Activated CD4-positive, alpha-beta T cell treated with anti-CD3 and anti-CD28 coated beads for 24 hours (primary cell): Measurements from ENCODE around the gene POMT2.

Experiments
- DNase-seq, 2 donors: peaks; one replicate each; pipeline ENCODE4 v3.0.0-alpha.2; 2020; ENCODE audit warnings: low read depth in 2 of 2

POMT2 gene

DNA sequence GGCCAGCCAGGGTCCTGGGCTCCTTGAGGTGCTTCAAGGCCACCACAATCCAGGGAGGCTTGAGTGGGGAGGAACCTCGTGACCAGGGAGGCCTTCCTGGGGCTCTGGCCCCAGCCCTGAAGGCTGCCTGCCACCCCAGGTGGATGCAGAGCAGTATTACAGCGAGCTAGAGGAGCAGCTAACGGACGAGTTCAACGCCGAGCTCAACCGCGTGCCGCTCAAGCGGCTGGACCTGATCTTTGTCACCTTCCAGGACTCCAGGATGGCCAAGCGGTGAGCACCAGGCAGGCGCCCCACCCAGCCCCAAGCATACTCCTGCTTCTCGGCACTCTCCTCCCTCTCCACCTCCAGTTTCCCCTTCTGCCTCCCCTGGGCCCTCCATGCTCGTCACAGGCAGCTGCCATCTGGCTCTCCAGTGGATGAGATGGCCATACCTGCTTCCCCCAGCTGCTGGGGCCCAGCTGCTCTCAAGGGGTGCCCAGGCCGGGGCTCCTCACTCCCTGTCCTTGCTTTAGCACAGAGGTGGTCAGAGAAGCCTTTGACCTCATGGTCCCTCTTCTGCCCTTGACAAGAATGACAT is 80.3 kb downstream of the POMT2 start:
- DNase-seq, result no peak

GRCh38 chr14:77239412-77239811 is 81.3 kb downstream of the POMT2 start:
- no peak for DNase-seq

DNA sequence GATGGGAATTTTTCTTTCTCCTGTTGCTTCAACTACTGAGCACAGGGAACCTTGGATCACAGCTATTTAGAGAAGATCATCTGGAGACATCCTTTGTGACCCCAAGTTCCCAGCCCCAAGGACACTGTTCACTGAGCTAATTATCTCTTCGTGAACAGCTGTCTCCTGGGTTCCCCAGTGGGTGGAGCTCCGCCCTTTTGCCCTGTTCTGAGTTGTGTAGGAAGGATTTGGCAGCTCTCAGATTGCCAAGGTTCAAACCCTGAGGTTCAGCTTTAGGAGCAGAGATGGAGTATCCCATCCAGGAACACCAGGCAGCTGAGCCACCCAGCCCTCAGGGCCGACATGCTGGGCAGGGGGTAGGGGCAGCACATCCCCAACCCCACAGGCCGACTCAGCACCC is 81.7 kb downstream of the POMT2 start:
- DNase-seq, result no peak

GRCh38 chr14:77238356-77238755 is 82.3 kb downstream of the POMT2 start:
- no peak for DNase-seq

DNA sequence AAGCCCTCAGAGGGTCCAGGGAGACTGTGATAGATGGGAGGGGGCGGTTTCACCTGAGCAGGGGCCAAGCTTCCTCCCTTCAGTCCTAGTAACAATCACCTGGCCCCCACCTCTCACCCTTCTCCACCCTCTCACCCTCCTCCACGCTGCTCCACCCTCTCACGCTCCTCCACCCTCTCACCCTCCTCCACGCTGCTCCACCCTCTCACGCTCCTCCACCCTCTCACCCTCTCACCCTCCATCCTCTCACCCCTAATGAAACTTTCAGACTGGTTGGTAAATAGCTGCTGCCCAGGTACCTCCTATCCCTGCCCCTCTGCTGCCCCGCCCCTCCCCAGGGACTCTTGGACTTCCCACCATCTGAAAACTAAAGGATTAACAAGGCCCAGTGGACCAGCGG is 83.9 kb downstream of the POMT2 start:
- DNase-seq, result no peak

DNA sequence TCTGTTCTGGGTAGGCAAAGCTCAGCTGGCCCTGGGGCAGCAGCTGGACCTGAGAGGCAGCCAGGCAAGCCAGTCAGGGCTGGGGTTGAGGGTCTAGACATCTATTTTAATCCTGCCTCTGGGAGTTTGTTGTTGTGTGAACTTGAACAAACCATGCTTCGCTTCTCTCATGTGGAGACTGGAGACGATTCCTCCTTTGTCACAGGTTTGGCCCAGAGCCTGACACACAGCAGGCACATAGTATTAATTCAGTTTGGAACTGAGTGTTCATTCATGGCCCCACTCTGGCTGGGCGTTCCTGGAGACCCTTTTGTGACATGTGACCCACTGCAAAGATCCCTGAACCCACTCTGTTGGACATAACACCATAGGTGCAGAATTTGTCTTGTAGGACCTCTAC is 89.0 kb downstream of the POMT2 start:
- no peak for DNase-seq

DNA sequence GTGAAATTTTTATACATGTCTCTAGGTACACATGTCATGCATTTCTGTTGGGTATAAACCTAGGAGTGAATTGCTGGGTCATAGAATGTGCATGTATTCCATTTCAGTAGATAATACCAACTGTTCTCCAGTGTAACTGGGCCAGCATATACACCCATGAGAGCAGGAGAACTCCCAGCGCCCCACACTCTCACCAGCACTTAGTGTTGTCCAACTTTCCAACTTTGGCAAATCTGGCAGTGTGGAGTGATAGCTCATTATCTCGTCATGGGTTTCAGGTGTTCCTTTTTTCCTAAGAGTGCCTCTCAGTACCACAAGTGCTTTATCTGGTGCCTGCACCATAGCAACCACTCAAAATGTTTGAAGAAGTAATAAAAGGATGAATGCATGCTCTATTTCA is 89.8 kb downstream of the POMT2 start:
- DNase-seq, result no peak

DNA sequence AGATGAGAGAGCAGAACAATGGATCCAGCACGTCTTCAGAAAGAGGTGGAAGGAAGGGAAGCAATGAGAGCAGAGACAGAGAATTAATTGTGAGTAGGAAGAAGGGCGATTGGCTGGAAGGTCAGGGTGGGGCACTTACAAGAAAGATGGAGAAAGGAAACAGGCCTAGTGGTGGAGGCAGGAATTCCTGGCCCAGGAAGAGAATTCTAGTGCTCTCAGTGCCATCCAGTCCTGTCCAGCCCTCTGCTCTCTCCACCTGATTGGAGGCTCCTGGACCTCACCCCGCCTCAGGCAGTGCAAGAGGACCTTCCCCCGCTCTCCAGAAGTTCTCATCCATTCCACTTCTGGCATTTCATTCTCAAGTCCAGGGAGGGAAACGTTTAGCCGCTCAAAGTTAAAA is 92.6 kb downstream of the POMT2 start:
- no peak for DNase-seq

- DNase-seq, result no peak
These were observed 94.7 kb downstream of the POMT2 start for GRCh38 chr14:77225892-77226557.

- DNase-seq, result no peak
These were observed 95.4 kb downstream of the POMT2 start for GRCh38 chr14:77225254-77225653.
